GM12891 (cell line): ENCODE measurements around the gene SYNPR.

Source experiments
- DNase-seq: peaks from one replicate; pipeline ENCODE4 v3.0.0; 2011; ENCODE audit warnings: low spot score; ENCODE audit not compliant: insufficient read length
- FAIRE-seq: peaks from 2 replicates; lab custom pipeline; 2011; peaks lifted over from hg19 to GRCh38; lab: Jason Lieb, UNC
- PAX5 ChIP-seq: IDR thresholded peaks from 2 replicates; pipeline ENCODE4 v1.6.1; 2011; ENCODE audit warnings: low read length, moderate library complexity, mild to moderate bottlenecking; ENCODE audit not compliant: insufficient read depth, severe bottlenecking
- POLR2A ChIP-seq: IDR thresholded peaks from 2 replicates; pipeline ENCODE4 v1.6.1; 2011; ENCODE audit warnings: low read depth, low read length, control low read depth
- POLR2AphosphoS5 ChIP-seq: IDR thresholded peaks from 2 replicates; pipeline ENCODE4 v1.6.1; 2011; ENCODE audit warnings: low read depth, low read length, control low read depth
- POU2F2 ChIP-seq: IDR thresholded peaks from 2 replicates; pipeline ENCODE4 v1.6.1; 2011; ENCODE audit warnings: low read depth, mild to moderate bottlenecking, control low read depth, low read length, moderate library complexity
- SPI1 ChIP-seq: IDR thresholded peaks from 2 replicates; pipeline ENCODE4 v1.6.1; 2011; ENCODE audit warnings: low read depth, low read length, control low read depth
- TAF1 ChIP-seq: IDR thresholded peaks from 2 replicates; pipeline ENCODE4 v1.6.1; 2011; ENCODE audit warnings: low read depth, low read length, control low read depth

The SYNPR gene

GRCh38 chr3:63477494-63478129 is 199.5 kb downstream of the SYNPR start:
- TF ChIP-seq POLR2A: no peak
- no peak for TF ChIP-seq TAF1
- no peak for TF ChIP-seq PAX5
- TF ChIP-seq SPI1: no peak
- TF ChIP-seq POU2F2: no peak
- FAIRE-seq: no peak
- no peak for DNase-seq

DNA sequence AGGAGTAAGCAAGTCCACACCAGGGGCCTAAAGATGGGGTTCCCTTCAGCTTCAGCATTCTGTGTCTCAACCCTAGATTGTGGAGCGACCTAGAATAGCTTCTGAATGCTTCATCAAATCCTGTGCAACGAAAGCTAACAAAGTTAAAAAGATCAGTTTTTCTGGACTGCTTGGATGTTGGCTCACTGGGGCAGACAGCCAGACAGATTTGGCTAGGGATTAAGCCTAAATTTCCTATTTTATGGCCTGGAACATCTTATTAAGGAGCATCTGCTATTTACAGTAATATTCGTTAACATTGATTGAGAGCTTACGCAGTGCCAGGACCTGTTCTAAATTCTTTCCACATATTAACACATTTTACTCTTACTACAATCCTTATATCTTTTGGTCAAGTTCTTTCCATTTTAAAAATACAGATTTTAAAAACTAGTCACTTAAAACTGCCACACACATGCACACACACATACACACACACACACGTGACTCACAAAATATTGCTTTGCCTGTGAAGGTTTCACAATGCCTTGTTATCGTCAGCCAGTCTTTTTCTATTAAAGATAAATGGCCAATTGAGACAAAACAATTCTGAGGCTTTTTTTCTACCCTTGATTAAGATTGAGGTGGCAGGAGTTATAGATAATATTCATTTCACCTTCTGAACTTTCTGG is 201.0 kb downstream of the SYNPR start:
- DNase-seq: no peak
- no peak for FAIRE-seq
- TF ChIP-seq SPI1: no peak
- no peak for TF ChIP-seq POLR2A
- no peak for TF ChIP-seq POLR2AphosphoS5
- no peak for TF ChIP-seq POU2F2
- no peak for TF ChIP-seq PAX5
- TF ChIP-seq TAF1: no peak

DNA sequence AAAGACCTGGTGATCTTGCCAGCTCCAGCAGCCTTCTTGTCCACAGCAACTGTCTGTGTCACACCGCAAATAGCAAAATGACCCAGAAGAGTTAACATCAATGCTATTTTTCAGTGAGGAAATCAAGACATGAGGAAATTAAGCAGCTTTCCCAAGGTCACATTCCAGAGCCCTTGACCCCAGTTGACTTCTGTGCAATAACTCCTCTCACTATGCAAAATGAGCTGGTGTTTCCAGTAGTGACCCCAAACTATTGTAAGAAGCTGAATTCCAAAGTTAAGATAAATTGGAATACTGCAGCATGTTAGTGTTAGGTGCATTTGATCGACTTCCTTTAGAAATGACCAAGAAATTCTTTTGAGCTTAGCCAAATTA is 201.5 kb downstream of the SYNPR start:
- DNase-seq (no peak), FAIRE-seq (no peak)
- TF ChIP-seq SPI1 (no peak), POU2F2 (no peak), TAF1 (no peak), POLR2AphosphoS5 (no peak), POLR2A (no peak), PAX5 (no peak)

DNA sequence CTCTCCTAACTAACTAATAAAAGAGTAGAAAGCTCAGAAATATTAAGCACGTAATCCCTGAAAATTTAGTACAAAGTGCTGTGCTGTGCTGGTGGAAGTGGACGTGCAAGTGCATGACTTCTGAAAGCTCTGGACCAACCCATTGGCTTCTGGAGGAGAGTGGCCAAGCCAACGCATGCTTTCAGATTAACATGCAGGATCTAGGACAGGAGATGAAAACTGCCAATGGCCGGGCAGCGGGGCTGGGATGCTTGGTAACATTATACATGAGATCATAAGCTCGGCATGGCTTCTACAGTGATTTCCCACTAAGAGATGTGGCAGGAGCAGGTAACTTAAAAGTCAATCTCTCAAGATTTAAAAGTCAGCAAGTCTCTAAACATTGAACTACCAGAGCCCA is 203.5 kb downstream of the SYNPR start:
- TF ChIP-seq POLR2A: no peak
- no peak for TF ChIP-seq PAX5
- no peak for TF ChIP-seq TAF1
- TF ChIP-seq SPI1: no peak
- TF ChIP-seq POLR2AphosphoS5: no peak
- no peak for TF ChIP-seq POU2F2
- FAIRE-seq (no peak), DNase-seq (no peak)

DNA sequence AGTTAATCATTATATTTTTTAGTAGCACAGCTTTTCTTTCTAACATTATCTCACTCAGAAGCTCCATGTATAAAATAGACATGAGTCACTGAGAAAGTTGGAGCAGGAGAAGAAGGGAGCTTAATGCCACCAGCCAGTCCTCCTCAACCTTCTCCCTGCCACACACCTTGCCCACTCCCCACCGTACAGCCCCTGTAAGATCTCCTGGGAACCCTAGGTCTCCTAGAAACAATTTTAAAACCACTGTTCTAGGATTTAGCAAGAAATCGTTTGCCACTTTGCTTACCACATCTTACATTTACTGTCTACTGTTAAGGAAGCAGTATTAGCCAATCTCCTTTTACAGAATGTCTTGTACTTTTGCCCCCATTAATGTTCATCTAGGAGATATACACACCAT is 204.2 kb downstream of the SYNPR start:
- FAIRE-seq: no peak

DNA sequence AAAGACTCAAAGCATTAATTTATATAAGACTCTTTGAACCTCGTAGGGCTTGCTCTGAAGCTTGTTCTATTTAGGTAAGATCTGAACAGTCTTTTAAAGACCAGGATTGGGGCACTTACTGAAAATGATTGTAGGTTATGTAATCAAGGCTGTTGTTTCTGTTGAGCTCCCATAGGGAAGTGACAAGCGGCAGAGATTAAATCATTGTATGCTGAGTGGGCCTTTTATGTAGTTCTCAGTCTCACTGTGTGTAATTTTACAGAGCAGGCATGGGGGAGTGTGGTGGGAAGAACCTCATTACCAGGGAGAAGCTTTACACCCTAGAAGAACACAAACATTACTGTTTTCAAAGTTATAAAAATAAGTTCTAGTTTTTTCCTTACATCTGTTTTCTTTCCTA is 214.4 kb downstream of the SYNPR start:
- FAIRE-seq (no peak), DNase-seq (no peak)
- no peak for TF ChIP-seq POU2F2
- TF ChIP-seq SPI1: no peak
- no peak for TF ChIP-seq TAF1
- TF ChIP-seq POLR2A: no peak
- TF ChIP-seq PAX5: no peak
- no peak for TF ChIP-seq POLR2AphosphoS5

More for the DNA sequence above, 204.2 kb downstream of the SYNPR start:
- TF ChIP-seq POU2F2 (no peak), POLR2A (no peak), PAX5 (no peak), POLR2AphosphoS5 (no peak), TAF1 (no peak), SPI1 (no peak)
- no peak for DNase-seq

DNA sequence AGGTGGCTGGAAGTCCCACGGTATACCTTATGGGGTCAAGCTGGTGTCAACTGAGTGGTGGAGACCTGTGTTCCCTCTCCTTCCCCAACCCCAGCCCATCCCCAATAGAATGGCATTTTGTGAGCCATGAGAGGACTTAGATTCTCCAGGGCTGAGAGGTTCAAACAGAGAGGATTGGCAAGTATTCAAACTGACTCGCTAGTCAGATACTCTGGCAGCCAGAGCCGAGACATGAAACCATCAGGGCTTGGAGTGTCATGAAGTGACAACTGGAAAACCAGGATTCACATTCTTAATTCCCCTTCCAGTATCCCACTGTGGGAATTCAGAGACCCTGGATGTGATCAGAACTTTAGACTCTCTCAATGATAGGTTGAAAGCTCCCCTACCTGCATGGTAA is 215.0 kb downstream of the SYNPR start:
- DNase-seq (no peak), FAIRE-seq (no peak)
- TF ChIP-seq POLR2AphosphoS5 (no peak), POU2F2 (no peak), TAF1 (no peak), POLR2A (no peak), SPI1 (no peak), PAX5 (no peak)

- FAIRE-seq (no peak), DNase-seq (no peak)
- TF ChIP-seq POLR2AphosphoS5: no peak
- TF ChIP-seq PAX5: no peak
- TF ChIP-seq SPI1: no peak
- TF ChIP-seq POU2F2: no peak
- no peak for TF ChIP-seq TAF1
- TF ChIP-seq POLR2A: no peak
These were observed 216.5 kb downstream of the SYNPR start for GRCh38 chr3:63494646-63495045.

DNA sequence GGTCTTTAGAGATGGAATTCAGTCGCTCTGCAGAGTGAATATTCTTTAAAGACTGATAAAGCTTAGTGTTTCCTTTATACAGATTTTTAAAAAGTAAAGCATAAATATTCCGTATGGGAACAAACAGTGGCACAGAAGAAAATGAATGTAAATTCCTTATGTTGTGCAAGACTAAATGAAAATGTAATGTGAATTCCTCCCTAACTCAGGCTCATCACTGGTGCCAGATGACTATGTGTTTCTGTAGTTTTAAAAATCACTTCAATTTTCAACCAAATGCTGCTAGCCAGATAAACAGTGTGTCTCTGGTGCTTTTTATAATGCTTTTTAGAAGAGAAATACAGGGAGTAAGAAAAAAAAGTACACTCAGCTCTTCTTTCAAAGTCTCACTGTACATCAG is 219.5 kb downstream of the SYNPR start:
- FAIRE-seq: no peak
- TF ChIP-seq TAF1: no peak
- DNase-seq: no peak

DNA sequence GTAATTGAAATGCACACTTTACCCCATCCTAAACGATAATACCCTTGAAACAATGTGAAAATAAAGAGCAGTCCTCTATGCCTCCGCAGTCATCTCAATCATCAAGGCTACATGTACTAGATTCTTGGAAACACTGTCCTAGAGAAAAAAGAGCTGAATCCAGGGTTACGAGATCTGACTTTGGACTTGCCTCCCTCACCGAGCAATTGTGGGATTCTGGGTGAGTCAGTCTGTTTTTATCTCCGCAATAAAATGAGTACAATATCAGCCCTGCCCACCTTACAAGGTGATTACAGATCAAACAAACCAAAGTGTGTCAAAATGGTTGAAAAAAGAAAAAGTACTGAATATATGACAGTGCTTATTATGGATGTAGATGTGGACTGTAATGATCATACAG is 222.1 kb downstream of the SYNPR start:
- no peak for DNase-seq
- no peak for FAIRE-seq
- TF ChIP-seq SPI1 (no peak), POU2F2 (no peak), POLR2A (no peak), POLR2AphosphoS5 (no peak)
